C4-2B (cell line): ENCODE results near the gene VPS26A.

Source experiments
- H3K27ac ChIP-seq: fragments of 450-650 bp; 2 replicates; pipeline ENCODE4 v1.5.1; 2017
- ZFX ChIP-seq: fragments of 450-650 bp; IDR thresholded peaks from 2 replicates; pipeline ENCODE4 v1.6.1; 2017
- TF ChIP-seq, protein P1 (sequence below): fragments of 450-650 bp; conservative IDR thresholded peaks from 2 replicates; pipeline ENCODE4 v1.5.1; 2017; ENCODE audit warnings: mild to moderate bottlenecking

Gene VPS26A

DNA sequence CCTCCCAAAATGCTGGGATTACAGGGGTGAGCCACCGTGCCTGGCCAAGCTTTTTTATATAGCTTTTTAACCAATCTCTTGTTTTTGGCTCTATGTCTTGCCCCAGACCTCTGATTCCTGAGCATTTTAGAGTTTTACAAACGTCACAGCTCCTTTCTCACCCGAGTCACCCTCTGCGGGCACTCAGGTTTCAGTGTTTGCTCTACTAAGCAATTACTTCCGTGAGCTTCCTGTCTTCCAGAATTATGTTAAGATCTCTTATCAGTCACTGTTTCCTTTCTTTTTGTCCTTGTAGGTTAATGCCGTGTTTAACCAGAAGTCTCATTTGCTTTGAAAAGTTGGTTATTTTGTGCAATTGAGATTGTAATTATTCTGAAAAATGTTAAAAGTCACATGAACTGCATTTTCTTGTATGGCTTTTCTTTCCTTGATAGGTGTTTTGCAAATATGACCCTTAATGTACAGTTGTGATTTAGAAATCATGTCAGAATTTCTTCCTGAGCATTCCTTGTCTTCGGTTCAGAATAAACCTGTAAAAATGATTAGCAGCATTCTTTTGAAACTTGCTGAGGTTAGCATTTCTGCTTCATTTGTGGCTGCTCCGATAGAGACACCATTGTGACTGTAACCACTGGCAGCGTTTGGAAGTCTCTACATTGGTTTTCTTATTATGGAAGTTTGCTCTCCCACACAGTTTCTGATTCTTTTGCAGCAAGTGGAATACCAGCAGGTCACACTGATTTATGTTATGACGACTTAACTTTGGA is 91.6 kb downstream of the VPS26A start:
- no peak overlapping the region for H3K27ac ChIP-seq
- TF ChIP-seq, protein P1, sequence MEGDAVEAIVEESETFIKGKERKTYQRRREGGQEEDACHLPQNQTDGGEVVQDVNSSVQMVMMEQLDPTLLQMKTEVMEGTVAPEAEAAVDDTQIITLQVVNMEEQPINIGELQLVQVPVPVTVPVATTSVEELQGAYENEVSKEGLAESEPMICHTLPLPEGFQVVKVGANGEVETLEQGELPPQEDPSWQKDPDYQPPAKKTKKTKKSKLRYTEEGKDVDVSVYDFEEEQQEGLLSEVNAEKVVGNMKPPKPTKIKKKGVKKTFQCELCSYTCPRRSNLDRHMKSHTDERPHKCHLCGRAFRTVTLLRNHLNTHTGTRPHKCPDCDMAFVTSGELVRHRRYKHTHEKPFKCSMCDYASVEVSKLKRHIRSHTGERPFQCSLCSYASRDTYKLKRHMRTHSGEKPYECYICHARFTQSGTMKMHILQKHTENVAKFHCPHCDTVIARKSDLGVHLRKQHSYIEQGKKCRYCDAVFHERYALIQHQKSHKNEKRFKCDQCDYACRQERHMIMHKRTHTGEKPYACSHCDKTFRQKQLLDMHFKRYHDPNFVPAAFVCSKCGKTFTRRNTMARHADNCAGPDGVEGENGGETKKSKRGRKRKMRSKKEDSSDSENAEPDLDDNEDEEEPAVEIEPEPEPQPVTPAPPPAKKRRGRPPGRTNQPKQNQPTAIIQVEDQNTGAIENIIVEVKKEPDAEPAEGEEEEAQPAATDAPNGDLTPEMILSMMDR: no peak
- no peak for TF ChIP-seq ZFX

DNA sequence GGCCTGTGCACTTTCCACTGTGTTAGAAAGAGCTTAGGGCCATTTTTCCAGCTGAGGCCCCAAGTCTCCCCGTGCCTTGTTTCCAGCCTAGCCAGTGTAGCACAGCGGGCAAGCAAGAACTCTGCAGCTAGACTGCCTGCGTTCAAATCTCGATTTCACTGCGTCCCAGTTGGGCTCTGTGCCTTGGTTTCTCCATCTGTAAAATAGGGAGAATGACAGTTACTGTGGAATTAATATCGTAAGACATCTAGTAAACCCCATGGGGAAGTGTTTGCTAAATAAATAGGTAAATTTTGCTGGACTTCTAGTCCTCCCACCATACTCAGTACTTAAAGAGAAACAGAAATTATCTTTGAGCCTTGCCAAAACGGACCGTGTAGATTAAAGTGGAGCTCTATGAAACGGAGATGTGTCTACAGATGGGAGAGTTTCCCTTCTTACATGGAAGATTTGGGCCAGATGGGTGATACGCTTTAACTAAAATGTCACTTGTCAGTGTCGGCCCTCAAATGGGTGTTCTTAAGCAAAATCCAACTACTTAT is 92.7 kb downstream of the VPS26A start:
- no peak for TF ChIP-seq ZFX
- TF ChIP-seq, protein P1: no peak
- H3K27ac ChIP-seq: no peak overlapping the region

DNA sequence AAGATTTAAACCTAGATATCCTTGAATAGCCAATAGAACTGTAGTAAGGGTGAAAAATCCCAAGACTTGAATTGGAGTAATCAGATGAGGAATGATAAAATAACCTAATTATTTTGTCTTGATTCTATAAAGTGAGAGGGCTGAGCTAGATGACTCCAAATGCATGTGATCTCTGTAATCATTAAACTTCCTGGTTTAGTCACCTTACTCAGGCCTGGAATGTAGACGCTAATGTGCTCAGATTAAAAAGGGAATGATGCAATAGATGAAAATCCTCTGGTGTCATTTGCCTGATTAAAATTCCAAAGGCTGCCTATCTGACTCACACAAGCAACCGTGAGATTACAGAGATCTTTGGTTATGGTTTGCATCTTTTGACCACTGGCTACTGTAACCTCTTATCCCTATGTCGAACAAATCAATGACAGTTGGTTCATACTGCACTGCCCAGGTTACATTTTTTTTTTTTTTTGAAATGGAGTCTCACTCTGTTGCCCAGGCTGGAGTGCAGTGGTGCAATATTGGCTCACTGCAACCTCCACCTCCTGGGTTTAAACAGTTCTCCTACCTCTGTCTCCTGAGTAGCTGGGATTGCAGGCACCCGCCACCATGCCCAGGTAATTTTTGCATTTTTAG is 93.3 kb downstream of the VPS26A start:
- TF ChIP-seq, protein P1: no peak
- TF ChIP-seq ZFX: no peak
- no peak overlapping the region for H3K27ac ChIP-seq

DNA sequence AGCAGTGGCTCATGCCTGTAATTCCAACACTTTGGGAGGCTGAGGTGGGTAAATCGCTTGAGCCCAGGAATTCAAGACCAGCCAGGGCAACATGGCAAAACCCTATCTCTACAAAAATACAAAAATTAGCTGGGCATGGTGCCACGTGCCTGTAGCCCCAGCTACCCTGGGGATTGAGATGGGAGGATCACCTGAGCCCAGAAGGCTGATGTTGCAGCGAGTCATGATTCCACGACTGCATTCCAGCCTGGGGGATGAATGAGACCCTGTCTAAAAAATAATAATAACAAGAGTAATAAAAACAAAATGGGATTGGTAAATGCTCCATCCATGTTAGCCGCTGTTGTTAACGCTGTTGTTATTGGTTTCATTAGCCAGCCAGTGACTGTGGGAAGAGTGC is 94.9 kb downstream of the VPS26A start:
- no peak overlapping the region for H3K27ac ChIP-seq
- no peak for TF ChIP-seq ZFX

DNA sequence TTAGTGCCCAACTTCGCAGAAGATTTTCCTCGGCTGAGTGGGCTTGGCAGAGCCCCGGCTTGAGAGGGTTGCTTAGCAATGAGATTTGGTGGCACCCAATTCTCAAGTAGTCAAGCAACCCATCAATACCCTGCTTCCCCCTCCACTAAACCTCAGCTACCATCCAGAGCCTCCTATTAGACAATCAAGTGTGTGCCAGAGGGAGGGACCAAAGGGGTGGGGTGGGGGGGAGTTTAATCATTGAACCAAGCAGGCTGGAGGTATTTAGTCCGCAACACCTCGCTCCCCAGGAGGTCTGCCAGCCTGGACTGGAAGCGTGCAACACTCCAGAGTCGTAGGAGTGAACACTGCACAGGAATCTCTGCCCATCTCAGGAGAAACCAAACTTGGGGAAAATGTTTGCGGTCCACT is 96.1 kb downstream of the VPS26A start, which contains the start of gene HKDC1:
HKDC1 (plus strand) TSS at position 292 of the 411 bp plus-strand sequence; CDS start at position 396, 104 bp downstream.
- TF ChIP-seq, protein P1: no peak
- no peak for TF ChIP-seq ZFX
- H3K27ac ChIP-seq: no peak within 1 kb of the TSS

DNA sequence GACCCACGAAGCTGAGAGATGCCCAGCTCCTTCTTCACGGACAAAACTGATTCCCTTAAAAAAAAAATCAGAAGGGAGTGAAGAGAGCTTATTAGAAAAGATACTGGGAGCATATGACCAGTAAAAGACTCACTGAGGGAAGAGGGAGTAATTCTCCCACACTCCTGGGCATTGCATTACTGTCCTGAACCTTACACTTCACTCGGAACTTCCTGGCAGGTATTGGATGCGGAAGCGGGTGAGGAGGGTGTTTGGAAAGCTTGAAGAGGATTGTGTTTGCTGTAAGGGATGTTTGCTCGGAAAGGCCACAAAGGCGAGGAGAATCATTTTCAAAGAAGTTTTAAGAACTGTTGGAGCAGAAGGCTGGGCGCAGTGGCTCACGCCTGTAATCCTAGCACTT is 96.5 kb downstream of the VPS26A start:
- TF ChIP-seq ZFX: no peak
- TF ChIP-seq, protein P1: no peak
- H3K27ac ChIP-seq: no peak overlapping the region
